ENCODE measurements around the gene UFC1.

UFC1 gene

DNA sequence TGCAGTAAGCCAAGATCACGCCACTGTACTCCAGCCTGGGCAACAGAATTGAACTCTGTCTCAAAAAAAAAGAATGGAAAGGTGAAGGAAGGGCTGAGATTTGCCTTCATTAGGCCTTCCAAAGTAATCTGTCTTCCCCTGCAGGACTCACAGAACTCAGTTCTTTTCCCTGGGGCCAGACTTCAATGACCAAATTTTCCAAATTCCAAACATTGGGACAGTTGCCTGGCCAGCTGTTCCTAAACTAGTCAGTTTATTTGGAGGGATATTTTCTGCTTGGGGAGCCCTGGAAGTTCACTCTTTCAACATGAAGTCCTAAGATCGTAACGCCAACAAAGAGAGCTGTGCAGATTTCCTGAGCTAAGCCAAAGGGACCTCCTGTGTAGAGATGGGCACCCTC lies 15.9 kb upstream of the UFC1 start:
- no peak for DNase-seq

DNA sequence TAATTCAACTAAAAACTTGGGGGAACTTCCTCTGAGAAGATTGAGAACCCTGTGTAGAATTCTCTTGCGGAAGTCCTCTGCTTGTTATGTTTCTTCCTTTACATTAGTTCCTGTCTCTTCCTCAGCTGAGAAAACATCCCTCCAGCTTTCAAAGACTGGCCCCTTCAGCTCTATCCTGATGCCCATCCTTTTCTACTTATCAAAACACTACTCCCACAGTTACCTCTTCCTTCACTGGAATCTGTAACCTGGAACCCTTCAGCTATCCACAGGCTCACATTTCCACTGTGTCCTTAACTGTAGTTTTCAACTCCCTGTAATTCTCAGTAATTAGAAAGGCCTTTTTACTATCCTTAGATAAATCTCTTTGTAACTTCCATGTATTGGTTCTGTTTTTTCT lies 15.3 kb upstream of the UFC1 start:
- no peak for DNase-seq

DNA sequence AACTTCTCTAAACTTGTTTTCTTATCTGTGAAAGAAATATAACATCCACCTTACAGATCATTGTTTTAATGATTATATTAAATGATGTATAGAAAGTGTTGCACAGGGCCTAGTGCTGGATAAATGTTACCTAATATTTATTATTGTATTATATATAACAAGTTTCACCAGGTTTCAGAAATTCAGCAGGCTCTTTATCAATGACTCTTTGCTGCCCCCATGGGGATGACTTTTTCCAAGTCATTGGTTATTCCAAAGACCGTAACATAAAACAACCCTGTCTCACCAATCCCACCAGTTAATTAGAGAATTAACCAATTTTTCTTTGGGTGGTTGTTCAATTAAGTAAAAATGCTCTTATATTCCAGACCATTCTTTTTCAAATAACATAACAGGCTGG lies 14.0 kb upstream of the UFC1 start:
- no peak for DNase-seq

DNA sequence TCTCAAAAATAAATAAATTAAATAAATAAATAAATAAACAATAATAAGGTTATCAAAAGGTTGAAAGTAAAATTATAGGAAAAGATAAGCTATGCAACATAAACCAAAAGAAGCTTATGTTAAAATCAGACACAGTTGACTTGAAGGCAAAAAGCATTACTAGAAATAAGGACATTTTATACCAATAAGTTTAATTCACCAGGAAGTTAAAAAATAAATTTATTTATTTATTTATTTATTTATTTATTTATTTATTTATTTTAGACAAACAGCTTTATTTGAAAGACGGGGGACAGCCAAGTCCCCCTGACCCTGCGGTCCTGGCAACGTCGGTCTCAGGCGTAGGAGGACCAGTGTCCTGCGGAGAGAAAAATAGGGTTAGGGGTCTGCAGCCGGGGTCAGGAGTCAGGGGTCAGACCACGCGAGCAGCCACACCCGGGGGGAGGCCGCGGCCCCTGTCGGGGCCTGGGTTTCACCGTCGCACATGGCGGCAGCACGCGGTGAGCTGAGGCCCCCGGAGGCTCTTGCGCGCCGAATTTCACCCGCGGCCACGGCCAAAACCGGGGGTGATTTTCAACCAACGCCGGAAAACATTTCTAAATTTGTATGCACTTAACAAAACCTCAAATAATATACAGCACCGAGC lies 12.9 kb upstream of the UFC1 start:
- no peak for DNase-seq

DNA sequence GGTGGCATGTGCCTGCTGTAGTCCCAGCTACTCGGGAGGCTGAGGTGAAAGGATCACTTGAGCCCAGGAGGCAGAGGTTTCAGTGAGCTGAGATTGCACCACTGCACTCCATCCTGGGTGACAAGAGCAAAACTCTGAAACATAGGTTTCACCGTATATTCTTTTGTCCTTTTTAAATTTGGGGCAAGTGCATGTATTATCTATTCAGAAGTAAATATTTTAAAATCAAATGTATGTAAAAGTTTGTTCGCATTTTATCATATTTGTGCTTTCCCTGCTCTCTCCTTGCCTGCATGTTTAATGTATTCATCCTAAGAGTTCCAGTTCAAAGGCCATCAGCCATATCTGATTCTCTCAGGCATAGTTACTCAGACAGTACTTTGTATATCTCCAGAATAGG lies 7.9 kb upstream of the UFC1 start:
- no peak for DNase-seq

DNA sequence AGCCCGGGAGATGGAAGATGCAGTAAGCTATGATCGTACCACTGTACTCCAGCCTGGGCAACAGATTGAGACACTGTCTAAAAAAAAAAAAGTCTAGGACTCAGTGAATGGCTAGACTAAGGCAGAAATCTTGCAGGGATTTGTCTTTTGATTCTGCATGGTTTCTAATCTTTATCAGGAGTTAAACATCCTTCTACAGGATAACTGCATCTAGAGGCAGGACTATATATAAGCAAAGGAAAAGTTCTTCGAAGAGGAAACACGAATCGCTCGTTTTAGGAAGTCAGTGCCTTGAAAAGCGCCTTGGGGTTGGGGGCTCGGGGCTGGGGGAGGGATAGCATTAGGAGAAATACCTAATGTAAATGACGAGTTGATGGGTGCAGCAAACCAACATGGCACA lies 602 bp upstream of the UFC1 start:
- DNase-seq: no peak

DNA sequence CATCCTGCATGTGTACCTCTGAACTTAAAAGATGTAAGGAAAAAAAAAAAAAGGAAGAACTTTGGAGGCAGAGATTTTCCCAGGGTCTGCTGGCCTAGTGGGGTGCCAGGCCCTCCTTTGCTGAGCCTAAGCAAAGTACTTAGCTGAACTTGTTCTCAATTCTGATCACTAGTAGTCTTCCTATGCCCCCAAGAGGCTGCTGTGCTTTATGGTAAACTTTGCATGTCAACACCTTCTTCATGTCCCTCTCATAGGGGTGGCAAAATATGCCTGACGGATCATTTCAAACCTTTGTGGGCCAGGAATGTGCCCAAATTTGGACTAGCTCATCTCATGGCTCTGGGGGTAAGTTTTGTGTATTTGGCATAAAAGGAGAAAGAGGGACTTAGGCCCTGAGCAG lies 4.1 kb downstream of the UFC1 start:
- DNase-seq: no peak

DNA sequence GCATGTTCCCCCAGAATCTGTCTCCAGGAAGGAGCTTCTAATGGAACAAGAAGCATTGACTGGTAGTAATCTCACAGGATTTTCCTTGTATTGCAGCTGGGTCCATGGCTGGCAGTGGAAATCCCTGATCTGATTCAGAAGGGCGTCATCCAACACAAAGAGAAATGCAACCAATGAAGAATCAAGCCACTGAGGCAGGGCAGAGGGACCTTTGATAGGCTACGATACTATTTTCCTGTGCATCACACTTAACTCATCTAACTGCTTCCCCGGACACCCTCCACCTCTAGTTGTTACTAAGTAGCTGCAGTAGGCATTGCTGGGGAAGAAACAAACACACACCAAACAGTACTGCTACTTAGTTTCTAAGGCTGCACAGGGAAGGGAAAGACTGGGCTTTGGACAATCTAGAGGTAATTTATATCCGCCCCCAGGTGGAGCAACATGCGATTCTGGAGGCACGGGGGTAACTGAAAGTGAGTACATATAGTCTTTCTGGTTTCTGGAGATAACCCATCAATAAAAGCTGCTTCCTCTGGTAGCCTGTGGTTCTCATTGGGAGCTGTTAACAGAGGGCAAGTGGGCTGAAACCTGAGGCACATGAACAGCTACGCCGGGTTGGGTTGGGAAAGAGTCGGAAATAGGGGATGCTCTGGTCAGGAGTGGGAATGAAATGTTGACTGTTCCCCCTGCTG lies 4.7 kb downstream of the UFC1 start:
- no peak for DNase-seq

DNA sequence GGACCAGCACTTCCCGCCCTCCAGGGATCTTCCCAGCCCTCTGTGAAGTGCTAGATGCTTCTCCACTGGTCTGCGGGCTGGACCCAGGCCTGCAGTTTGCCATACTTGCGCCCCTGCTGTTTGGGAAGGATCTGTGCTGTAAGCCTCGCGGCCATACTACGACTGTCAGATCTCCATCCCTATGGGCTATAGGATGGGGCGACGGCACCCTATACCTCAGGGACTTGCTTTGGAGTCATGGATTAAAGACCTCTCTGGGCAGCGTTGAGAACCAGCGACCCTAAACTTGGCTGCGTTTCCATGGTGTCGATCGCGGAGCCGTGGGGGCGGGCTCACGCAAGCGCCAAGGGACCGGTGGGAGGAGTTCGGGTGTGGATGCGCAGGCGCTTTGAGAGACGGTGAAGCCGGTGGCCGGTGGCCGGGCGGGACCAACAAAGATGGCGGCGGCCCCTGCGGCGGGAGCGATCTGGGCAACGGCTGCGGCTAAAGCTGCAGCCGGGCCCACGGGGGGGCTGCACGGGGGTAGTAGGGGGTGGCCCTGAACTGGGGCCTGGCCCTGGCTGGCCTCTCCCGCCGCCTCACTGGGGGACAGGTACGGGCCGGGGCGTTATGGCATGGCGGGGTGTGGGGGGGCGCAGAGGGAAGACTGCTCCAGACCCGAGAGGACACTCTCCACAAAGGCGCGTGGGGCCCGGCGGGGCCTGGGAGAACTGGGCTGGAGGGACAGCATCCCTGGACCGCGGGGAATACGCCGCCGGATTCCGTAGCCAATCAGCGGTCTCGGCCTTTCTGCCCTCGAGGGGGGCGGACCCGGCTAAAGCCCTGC lies 5.5 kb downstream of the UFC1 start, which contains the start of gene USP21:
Gene USP21 (plus strand): TSS at position 414 of the 826 bp plus-strand sequence. CDS start 1,141 bp downstream, outside the sequence.
- DNase-seq: peak; percentile 79

DNA sequence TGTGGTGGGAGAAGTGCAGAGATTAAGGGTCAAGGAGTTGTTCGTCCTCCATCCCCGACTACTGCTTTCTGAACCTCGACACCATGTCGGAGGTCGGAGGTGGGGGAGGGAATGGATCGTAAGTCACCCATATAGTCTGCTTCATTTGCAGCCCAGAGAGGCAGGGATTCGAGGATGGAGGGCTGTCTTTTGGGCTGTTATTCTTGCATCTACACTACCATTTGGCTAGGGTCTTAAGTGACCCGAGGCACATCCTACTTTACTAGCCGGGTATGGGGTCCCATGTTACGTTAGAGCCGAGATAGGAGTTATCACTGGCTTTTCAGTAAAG lies 6.1 kb downstream of the UFC1 start:
- DNase-seq: no peak

DNA sequence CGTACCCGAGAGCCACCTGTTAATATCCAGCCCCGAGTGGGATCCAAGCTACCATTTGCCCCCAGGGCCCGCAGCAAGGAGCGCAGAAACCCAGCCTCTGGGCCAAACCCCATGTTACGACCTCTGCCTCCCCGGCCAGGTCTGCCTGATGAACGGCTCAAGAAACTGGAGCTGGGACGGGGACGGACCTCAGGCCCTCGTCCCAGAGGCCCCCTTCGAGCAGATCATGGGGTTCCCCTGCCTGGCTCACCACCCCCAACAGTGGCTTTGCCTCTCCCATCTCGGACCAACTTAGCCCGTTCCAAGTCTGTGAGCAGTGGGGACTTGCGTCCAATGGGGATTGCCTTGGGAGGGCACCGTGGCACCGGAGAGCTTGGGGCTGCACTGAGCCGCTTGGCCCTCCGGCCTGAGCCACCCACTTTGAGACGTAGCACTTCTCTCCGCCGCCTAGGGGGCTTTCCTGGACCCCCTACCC lies 6.9 kb downstream of the UFC1 start:
- DNase-seq: no peak

DNA sequence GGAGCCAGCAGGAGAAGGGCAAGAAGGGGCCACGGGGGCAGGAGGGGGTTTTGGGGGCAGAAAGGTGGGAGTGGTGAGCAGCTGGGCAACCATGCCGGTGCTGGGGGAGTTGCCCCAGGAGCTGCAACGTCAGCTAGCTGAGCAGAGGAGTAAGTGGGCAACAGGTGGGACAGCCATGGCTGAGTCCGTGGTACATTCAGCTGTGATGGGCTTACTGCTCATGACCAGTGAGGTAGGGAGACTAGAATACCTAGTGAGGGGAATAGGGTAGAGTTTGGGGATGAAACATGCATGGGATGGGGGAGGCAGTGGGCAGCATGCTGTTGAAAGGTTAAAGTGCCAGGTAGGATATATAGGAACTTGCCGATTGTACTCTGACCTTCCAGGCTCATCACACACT lies 7.9 kb downstream of the UFC1 start:
- no peak for DNase-seq

DNA sequence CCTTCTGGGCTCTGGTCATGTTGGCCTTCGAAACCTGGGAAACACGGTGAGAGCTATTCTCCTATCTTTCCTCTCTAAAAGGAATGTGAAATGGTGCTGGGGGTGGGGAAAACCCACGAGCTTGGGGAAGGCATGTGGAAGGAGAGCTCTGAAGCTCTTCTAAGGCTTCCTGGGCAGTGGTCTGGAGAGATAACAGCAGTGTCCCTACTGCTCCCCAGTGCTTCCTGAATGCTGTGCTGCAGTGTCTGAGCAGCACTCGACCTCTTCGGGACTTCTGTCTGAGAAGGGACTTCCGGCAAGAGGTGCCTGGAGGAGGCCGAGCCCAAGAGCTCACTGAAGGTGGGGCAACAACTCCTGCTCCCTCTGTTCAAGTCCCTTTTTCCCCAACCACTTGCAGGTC lies 8.3 kb downstream of the UFC1 start:
- no peak for DNase-seq

DNA sequence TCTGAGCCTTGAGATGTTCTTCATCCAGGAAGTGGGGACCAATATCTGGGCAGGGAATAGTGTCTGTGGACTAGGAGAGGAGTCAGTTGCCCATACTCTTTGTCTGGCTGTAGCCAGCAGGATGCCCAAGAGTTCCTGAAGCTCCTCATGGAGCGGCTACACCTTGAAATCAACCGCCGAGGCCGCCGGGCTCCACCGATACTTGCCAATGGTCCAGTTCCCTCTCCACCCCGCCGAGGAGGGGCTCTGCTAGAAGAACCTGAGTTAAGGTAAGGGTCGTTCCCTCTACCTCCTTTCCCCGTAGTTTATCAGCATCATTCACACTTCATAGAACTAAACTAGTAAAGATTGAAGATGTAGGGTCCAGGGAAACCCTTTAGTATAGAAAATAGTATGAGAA lies 9.0 kb downstream of the UFC1 start:
- no peak for DNase-seq

DNA sequence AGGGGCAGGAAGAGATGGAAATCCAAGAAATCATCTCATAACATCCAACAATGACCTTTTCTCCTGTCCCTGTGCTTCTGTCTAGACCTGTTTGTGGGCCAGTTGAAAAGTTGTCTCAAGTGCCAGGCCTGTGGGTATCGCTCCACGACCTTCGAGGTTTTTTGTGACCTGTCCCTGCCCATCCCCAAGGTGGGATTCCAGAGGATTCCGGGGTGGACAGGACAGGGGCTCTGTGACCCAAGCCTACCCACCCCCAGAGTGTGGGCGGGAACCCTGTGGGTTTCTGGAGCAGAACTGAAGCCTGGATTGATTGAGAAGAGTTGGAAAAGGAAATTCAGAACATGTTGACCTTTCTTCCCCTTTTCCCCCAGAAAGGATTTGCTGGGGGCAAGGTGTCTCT lies 10.0 kb downstream of the UFC1 start:
- DNase-seq: no peak

DNA sequence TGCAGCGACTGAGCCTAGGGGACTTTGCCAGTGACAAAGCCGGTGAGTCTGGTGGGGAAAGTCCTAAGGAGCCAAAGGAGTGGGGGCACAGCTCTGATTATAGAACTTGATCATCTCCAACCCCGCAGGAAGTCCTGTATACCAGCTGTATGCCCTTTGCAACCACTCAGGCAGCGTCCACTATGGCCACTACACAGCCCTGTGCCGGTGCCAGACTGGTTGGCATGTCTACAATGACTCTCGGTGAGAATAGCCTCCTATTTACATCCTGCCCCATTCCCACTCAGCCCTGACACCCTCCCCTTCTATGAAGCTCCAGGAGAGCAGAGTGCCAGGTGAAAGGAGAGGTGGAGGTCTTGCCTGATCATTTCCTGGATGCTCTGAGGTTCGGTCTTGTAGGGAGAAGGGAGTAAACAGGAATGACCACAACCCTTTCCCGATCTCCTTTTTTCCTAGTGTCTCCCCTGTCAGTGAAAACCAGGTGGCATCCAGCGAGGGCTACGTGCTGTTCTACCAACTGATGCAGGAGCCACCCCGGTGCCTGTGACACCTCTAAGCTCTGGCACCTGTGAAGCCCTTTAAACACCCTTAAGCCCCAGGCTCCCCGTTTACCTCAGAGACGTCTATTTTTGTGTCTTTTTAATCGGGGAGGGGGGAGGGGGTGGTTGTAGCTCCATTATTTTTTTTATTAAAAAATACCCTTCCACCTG lies 11.3 kb downstream of the UFC1 start:
- DNase-seq: no peak

DNA sequence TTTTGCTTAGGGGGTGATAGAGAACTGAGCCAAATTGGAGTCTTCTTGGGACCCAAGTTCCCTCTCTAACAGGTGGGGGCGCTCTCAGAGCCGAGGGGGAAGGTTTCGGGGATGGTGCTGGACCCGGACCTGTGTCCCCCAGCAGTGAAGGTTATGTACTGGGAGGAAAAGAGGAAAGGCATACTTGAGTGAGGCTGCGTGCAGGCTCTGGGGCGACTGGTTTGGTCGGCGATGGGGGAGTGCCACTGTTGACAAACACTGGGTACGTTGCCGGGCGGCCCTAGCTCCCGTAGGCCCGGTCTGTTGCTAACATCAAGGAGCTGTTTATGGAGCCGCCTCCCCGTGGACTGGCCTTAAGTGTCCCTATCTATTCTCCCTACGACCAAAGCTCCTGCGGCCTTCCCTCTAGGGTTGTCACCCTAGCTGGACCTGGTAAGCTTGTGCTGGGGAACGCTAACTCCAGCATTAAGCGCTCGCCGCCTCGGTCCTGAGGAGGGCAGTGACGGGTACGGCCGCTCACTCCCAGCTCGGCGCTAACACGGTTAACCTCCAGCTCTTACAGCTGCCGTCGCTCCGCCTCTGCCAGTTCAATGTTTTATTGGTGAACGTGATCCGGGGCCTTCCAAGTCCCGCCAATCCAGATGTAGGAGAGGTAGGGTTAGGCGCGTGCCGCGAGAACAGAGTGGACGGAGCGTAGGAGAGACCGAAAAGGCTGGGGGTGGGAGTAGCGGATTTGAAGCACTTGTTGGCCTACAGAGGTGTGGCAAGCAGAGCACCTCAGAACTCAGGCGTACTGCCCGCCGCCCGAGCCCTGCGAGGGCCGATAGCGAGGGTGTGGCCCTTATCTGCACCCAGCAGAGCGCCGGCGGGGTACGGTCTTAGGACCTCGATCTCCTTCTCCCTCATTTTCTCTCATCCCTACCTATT lies 12.2 kb downstream of the UFC1 start, which contains the start of gene PPOX:
Gene PPOX (plus strand): TSS at position 685 of the 927 bp plus-strand sequence. CDS start 422 bp downstream, outside the sequence.
- DNase-seq: peak; percentile 96

DNA sequence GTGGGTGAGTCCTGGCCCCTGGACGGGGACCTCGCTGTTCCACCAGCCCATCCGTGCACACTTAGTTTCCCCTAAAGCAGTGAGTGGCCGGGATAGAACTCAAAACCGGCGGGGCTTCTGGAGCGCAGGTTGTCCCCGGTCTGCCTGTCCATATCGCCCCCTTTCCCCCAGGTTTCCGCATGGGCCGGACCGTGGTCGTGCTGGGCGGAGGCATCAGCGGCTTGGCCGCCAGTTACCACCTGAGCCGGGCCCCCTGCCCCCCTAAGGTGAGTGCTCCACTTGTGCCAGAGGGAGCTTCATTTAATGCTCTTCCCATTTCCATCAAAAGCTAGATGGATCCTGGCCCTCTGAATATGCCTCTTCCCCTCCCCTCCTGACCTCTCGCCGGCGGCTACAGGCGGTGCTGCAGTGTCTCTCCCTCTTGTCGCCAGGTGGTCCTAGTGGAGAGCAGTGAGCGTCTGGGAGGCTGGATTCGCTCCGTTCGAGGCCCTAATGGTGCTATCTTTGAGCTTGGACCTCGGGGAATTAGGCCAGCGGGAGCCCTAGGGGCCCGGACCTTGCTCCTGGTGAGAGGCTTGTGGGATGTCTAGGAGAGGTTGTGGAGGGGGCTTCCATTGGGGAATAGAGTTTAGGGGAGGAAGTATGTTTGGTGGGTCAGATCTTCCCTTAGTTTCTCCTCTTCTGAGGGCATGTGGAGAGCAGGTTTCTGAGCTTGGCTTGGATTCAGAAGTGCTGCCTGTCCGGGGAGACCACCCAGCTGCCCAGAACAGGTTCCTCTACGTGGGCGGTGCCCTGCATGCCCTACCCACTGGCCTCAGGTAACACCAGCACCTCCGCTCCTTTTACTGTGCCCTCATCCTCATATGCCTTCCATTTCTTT lies 13.1 kb downstream of the UFC1 start:
- no peak for DNase-seq

DNA sequence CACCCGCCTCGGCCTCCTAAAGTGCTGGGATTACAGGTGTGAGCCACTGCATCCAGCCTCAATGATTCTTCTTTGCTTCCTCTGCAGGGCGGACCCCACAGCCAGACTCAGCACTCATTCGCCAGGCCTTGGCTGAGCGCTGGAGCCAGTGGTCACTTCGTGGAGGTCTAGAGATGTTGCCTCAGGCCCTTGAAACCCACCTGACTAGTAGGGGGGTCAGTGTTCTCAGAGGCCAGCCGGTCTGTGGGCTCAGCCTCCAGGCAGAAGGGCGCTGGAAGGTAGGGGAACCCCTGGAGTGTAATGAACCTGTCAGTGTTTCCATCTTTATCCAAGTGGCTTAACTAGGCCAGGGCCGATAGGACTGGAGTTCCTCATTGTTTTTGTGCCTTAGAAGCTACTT lies 15.1 kb downstream of the UFC1 start:
- no peak for DNase-seq

DNA sequence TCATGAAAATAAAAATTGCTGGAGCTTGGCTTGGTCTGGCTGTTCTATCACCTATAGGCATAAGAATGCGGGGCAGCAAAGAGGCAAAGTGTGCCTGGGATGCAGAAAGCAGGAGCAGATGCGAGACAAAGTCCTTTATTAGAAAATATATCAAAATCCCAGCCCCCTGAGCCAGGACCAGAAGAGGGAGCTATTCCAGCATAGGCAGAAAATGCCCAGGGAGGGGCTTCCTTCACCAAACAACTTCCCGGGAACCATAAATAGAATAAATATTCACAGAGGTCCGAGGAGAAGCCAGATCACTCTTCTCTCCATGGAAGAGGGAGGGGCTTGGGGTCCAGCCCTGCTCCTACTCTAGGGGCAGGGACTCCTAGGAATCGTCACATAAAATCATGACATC lies 17.4 kb downstream of the UFC1 start:
- DNase-seq: no peak

DNA sequence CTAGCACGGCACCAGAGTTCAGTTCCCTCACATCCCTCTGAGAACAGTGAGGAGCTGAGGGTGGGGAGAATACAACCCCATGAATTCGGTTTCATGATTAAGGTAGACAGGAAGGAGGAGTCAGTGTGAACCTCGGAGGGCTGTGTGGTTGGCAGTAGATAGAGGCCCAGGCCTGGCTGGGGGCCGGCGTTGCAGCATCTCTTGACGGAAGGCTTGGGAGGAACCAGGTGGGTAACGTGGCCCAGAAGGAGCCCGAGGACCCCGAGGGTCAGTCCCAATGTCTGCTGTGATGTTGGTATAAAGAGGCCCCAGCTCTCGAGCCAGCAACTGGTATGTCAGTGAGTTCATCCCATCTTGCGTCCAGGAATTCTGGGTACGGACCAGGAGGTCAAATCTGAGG lies 17.9 kb downstream of the UFC1 start:
- DNase-seq: no peak
